GM19193 (cell line): Measurements from ENCODE around the gene RBBP8.

Source experiments
- POLR2A ChIP-seq: IDR thresholded peaks from 4 replicates; pipeline ENCODE4 v1.6.1; 2011; ENCODE audit not compliant: insufficient read depth, insufficient read length; ENCODE audit errors: extremely low read depth

RBBP8 gene

DNA sequence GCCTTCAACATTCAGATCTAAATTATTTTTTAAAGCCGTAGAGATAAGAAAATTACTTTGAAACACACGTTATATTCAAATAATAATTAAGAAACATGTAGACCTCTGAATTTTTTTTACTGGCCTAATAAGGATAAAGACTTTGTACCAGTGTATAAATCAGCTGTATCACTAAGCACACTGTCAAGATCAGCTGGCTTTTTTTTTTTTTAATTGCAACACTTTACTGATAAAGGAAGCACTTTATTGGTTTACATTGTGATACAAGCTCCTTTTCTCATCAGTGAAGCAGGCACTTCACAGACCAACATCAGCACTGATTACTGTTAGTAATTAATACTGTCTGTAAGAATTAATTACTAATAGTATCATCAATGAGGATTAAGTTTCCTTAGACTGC, 88.5 kb downstream of the RBBP8 start:
- TF ChIP-seq POLR2A = no peak

DNA sequence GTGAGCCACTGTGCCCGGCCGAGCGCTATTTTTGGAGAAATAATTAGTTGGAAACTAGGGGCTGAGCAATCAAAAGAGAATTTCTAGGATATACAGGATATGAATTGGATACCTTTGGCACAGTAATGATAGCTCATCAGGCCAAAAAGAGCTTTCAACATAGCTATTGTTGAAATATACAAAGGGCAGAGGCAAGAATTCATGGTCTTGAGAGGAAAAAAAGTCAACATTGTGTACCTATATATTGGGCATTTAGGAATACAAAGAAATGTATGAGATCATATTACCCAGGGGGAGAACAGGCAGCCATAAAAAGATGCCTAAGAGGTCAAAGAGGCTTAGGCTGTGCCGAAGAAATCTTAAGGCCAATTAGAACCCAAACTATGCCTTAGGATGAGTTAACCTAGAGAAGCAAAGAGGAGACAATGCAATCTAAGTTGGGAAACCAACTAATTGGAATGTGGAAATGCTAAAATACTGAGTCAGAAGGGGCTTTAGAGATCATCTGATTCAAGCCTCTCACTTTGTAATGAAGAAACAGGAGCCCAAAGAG, 99.0 kb downstream of the RBBP8 start:
- no peak for TF ChIP-seq POLR2A

DNA sequence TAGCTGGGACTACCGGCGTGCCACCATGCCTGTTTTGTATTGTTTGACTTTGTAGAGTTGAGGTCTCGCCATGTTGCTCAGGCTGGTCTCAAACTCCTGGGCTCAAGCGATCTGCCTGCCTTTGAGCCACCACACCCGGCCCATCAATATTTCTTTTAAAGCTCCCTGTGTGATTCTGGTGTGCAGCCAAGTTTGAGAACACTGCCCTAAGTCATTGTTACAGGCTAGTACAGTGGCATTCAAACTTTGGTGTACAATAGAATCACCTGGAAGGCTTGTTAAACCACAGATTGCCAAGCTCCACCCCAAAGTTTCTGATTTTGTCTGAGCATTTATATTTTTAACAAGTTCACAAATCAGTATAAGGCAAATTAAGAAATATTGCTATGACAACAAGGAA, 99.9 kb downstream of the RBBP8 start:
- no peak for TF ChIP-seq POLR2A

DNA sequence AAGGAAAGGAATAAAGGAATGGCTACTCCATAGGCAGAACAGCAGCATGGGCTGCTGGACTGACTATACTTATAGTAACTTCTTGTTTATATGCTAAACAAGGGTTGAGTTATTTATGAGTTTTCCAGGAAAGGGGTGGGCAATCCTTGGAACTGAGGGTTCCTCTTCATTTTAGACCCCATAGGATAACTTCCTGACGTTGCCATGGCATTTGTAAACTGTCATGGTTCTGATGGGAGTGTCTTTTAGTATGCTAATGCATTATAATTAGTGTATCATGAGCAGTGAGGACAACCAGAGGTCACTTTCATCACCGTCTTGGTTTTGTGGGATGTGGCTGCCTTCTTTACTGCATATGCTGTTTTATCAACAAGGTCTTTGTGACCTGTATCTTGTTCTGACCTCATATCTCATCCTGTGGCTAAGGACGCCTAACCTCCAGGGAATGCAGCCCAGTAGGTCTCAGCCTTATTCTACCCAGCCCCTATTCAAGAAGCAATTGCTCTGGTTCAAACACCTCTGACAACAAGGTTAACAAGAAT, 103.6 kb downstream of the RBBP8 start:
- no peak for TF ChIP-seq POLR2A

DNA sequence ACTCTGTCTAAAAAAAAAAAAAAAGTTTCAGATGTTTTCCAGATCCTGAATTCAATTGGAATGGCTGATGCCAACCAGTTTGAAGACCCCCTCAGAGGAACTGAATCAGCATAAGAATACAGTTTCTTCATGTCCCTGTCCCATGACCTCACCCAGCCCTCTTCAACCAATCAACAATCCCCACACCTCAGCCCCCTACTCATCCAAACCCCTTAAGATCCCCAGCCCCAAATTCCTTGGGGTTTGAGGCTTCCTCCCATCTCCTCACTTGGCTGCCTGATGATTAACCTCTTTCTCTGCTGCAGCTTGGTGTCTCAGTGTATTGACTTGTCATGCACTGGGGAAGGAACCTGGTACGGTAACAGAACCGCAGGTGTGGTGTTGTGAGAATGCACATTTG, 104.5 kb downstream of the RBBP8 start:
- TF ChIP-seq POLR2A = no peak

DNA sequence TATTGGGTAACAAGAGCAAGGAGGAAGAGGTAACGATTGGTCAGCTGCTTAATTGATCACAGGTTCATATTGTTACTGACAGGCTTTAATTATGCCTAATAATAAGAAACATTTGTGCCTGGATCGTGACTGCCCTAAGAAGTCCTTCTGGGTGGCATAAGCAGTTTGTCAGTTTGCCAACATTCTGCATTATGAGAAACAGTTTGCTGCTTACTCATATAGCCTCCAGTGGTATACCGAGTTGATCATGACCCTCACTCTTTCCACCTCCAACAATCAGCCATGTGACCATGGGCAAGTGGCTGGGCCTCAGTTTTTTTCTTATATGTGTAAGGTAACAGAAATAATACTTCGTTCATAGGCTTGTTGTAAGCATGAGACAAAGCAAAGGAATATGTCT, 105.6 kb downstream of the RBBP8 start:
- no peak for TF ChIP-seq POLR2A

DNA sequence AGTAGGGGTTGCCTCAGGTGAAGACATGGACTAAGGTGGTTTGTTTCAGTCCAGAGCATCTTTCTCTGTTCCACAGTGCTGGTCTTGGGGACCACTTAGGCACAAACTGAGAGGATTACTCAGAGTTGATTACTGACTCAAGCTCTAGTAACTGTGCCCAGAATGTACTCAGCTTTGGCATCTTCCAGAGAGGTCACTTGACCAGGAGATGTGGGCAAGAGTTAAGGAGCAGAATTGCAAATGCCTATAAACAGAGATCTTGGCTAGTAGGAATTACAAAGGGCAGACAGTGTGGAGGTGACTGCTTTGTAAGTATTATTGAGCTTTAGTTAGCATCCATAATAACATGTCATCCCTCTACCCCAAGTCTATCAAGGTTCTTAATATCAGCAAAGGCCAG, 109.0 kb downstream of the RBBP8 start:
- TF ChIP-seq POLR2A = no peak

DNA sequence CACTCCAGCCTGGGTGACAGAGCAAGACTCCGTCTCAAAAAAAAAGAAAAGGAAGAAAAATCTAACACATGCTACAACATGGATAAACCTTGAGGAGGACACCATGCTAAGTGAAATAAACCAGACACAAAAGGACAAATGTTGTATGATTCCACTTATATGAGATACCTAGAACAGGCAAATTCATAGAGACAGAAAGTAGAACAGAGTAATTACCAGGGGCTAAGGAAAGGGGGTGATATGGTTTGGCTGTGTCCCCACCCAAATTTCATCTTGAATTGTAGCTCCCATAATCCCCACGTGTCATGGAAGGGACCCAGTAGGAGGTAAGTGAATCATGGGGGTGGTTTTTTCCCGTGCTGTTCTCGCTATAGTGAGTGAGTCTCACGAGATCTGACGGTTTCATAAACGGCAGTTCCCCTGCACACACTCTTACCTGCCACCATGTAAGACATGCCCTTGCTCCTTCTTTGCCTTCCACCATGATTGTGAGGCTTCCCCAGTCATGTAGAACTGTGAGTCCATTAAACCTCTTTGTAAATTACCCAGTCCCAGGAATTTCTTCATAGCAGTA, 110.8 kb downstream of the RBBP8 start:
- no peak for TF ChIP-seq POLR2A

DNA sequence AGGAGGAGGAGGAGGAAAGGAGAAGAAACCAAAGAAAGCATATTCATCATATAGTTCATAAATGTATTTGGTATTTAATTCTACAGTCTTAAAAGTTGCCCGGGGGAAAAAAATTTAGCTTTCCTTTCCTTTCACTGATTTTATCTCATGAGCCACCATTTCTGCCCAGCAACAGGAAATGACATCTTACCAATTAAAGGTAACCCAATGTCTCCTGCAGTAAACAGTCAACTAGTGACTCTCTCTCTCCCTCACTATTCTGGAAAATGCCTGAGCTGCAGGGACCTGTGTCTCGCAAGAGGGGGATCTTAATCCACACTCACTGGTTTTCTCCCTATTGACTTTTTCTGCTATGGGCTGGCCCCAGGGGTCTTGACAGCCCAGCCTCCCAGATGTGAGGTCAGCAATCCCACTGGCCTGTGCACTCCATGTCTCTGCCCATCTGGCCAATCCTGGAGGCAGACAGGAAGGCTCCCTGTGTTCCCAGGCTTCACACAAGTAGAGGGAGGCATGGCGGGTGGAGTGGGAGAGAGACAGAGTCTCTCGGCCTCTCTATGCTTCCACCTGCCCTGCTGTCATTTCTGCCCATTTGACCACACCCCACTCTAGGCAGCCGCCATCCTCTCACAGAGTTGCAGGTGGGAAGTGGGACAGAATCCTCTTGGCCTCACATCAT, 116.7 kb downstream of the RBBP8 start:
- no peak for TF ChIP-seq POLR2A

DNA sequence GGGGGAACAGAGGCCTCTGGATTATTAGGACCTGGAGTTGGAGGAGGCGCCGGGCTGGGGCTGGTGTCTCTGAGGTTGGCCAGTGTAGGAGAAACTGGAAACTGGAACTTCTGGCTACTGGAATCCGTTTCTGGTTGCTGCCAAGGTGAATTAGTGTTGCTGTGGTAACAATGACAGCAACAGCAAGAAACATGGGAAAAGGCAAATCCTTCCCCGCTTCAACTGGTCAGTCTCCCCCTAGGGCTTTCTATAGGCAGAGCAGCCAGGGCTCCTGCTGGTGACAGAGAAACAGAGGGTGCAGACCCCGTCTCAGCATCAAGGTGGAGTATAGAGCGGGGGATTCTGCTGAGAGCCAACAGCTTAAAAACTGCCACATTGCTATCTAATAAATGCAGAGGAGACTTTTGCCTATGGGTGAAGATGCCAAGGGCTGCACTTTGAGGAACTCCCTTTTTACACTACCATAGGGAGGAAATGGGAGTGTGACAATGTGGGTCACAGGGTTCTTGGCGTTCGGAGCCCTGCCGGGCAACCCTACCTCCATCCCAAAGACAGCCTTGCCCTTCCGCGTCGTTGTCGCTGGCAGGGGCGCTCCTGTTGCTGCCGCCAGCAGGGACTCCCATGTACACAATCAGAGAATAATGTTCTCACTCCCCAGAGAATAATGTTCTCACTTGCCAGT, 120.8 kb downstream of the RBBP8 start:
- no peak for TF ChIP-seq POLR2A

DNA sequence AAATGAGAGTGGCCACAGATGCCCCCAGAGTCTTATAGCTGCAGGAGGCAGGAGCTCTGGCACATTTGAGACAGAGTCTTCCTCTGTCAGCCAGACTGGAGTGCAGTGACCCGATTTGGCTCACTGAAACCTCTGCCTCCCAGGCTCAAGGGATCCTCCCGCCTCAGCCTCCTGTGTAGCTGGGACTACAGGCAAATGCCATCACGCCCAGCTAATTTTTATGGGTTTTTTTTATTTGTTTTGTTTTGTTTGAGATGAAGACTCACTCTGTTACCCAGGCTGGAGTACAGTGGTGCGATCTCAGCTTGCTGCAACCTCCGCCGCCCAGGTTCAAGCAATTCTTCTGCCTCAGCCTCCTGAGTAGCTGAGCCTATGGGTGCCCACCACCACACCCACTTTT, 121.4 kb downstream of the RBBP8 start:
- TF ChIP-seq POLR2A = no peak

DNA sequence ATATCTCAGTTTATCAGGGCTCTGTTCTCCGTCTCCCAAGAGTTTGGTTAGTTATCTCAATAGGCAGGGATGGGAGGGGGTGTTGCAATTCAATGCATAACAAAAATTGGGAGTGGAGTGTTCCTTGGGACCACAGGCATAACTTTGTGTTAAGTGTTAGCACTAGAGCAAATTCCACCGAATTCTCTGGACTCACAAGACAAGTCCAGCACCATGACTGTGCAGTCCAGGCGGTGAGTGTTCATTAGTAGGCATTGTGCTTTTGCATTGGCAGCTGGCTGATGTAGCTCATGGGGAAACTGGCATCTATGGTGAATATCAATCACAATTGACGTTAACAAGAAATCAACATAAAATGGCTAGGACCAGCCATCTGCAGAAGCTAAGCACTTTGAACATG, 123.2 kb downstream of the RBBP8 start:
- TF ChIP-seq POLR2A = no peak

DNA sequence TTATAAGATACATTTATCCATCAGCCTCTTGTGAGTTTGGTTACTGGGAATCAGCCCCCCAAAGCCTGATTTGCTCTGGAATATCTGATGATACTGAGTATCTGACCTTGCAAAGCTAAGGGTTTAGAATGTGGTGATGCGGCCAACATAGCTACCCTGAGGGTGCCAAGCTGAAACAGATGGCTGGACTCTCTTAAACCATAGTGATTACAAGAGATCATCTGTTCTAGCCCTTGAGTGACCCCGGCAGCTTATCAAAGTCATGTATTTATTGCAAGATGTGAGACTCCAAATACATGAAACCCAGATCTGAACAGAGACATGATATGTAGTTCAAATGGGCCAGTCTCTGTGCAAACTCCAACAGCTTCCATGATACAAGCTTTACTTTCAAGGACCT, 124.0 kb downstream of the RBBP8 start:
- TF ChIP-seq POLR2A = no peak

DNA sequence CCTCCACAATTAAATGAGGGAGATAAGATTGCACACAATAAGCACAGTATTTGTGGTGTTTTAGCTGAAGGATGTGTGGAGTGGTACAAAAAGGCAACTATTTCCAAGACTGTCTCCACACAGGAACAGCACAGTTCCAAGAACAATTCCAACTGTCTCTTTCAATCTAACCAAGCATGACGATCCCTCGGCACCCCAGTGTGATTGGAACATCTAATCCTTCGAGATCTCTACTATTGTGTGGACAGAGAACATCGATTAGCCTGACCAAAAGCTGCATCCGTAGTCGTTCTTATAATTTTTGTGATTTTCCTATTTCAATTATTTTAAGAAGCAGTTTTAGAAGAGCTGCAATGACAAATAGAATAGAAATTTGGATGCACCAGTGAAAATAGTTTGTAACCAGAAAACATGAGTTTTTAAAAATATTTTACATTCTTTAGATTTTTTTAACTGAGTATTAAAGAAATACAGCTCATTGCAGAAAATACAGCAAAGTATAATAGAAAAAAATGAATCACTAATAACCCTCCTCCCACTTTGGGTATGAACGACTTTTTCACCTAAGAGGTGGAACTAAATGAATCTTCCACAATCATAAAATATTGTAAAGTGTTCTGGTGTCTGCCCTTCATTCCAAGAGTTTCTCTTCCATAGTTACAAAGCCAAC, 125.8 kb downstream of the RBBP8 start:
- no peak for TF ChIP-seq POLR2A
